Measurements from ENCODE around the gene FRY.
"Not testable (repeated sequence)": the region's sequence is repeated elsewhere in the genome, so short reads cannot be mapped to it uniquely, and the experiment has no call there.

FRY gene

DNA sequence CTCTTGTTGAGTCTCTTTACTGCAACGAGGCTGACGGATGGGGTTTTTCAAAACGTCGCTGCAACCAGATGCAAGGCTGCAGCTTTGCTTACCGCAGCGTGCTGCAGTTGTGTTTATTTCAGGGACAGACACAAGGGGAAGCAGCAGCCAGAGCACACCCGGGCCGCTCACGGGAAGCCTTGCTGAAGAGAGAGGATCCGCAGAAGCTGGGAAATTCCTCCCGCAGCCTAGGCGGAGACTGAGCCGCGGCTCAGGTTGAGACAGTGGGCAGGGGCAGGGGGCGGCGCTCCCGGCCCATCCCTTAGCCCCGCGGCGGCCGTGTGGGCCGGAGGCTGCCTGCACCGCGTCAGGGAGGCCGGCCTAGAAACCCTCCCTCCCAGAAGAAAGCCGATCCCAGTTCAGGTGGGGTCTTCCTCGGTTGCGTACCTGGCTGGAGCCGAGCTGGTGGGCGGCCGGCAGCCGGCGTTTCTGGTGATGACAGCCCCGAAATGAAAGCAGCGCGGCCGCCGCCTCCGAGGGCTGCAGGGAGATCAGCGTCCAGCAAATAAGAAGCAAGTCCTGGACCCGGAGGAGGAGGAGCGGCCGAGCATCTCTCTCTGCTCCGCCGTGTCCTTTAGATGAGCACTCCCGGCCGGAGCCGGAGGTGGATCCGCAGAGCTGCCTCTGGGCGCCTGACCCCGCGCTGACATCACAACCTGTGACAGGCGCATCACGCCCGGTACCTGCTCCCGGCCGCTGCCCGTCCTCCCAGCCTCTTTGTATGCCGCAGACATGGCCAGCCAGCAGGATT lies at the start of gene FRY:
FRY (plus strand) TSS at position 750 of the 790 bp plus-strand sequence; CDS start at position 772, 22 bp downstream.
- DNase-seq (ENCODE audit: low spot score), result peak; percentile 78

DNA sequence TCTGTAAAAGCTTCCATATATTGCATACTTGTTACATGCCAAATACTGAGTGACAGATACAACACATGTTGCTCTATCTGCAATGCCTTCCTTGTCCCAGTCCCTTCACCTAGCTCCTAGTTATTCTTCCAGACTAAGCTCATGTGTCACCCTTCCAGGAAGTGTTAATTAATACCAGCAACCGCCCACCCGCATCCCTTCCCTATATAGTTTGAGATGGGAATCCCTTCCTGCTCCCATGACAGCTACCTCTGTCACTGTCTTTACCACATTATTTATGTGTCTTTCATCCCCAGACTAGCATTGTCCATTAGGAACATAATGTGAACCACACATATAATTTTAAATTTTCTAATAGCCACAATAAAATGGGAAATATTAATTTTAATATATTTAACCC lies 49.5 kb upstream of the FRY start:
- no peak for DNase-seq (ENCODE audit: low spot score)

DNA sequence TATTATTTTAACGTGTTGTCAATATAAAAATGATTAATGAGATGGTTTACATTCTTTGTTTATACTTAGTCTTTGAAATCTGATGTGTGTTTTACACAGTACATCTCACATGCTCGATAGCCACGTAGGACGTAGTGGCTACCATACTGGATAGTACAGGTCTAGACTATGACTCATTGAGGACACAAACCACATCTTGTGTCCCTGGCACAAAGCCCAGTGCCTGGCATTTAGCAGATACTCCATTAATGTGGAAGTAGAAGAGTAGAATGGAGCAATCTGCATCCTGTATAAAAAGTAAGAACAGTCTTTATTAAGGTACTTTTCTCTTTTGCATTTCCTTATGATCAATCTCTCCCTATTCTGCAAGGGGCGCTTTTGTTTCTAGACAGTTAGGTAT lies 49.0 kb upstream of the FRY start:
- DNase-seq (ENCODE audit: low spot score), result no peak

DNA sequence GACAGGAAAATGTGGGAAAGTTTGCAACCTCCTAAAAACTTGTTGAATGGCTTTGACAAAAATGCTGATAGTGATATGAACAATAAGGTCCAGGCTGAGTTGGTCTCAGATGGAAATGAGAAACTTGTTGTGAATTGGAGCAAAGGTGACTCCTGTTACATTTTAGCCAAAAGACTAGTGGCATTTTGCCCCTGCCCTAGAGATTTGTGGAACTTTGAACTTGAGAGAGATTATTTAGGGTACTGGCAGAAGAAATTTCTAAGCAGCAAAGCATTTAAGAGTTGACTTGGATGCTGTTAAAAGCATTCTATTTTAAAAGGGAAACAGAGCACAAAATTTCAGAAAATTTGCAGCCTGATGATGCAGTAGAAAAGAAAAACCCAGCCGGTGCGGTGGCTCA lies 47.9 kb upstream of the FRY start:
- DNase-seq (ENCODE audit: low spot score), result not testable (repeated sequence)

DNA sequence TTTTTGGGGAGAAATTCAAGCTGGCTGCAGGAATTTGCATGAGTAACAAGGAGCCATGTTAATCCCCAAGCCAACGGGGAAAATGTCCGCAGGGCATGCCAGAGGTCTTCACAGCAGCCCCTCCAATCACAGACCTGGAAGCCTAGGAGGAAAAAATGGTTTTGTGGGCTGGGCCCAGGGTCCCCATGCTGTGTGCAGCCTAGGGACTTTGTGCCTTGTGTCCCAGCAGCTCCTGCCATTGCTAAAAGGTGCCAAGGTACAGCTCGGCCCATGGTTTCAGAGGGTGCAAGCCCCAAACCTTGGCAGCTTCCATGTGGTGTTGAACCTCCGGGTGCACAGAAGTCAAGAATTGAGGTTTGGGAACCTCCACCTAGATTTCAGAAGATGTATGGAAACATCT lies 47.2 kb upstream of the FRY start:
- not testable (repeated sequence) for DNase-seq (ENCODE audit: low spot score)

DNA sequence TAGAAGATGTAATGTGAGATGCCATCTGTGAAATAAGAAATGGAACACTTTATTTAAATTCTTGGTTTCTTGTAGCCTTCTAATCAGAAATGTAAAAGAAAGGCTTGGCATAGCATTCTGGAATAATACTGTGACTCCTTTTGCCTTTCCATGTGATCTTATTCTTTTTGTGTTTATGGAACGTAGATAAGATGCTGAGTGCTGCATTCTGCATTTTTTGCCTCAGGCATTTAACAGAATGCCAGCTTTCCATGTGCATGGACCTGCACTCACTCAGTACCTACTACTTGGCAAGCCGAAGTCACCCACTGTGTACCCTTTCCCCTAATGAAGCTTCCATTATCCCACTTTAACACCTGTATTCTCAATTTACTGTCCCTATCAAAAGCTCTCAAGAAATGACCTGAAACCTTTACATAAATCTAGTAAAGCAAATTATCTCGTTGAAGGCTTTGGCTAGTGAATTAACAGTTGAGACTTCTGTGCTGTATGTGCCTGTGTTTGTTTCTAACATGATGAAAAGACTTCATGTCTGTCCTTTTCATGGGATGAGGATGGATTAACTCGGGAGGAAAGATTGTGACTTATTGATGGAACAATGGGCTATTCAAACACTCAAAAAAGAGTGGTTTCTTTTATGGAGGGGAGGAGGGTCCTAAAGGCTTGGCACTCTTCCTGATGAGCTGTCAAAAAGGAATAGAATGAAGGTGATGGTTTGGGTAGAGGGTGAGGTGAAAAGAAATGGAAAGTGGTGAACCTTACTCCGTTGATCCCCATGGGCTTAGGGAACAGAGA lies 44.7 kb upstream of the FRY start:
- no peak for DNase-seq (ENCODE audit: low spot score)

DNA sequence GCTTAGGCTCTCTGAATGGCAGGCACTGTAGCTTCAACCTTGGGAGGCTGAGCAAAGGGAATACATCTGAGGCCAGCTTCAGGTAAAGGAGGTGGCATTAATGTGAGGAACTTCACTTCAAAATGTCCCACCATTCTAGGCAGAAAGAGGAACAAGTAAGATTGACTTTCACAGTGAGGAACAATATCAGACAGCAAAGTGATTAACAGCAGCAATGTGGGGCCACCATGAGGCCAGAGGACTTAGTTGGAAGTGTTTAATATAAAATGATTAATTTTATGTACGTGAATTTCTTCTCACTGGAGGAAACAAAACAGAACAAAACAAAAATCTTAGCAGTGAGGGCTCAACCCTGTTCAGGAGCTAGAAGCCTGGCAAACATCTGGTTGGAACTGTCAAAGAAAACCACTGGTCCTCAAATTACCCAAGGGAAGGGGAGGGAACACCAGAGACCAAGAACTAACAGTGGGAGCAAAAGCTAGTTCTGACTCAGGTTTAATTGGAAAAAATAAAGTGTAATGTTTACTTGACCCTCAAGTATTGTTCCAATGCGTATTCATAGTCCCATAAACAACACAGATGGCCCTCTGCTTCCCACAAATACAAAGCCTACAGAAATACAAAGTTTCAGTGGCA lies 43.9 kb upstream of the FRY start:
- DNase-seq (ENCODE audit: low spot score), result no peak

DNA sequence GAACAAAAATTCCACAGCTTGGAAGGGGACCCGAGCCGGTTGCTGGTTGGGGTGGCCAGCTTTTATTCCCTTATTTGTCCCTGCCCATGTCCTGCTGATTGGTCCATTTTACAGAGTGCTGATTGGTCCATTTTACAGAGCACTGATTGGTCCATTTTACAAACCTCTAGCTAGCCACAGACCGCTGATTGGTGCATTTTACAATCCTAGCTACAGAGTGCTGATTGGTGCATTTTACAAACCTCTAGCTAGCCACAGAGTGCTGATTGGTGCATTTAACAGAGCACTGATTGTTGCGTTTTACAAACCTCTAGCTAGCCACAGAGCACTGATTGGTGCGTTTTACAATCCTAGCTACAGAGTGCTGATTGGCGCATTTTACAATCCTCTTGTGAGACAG lies 37.2 kb upstream of the FRY start:
- DNase-seq (ENCODE audit: low spot score), result not testable (repeated sequence)

DNA sequence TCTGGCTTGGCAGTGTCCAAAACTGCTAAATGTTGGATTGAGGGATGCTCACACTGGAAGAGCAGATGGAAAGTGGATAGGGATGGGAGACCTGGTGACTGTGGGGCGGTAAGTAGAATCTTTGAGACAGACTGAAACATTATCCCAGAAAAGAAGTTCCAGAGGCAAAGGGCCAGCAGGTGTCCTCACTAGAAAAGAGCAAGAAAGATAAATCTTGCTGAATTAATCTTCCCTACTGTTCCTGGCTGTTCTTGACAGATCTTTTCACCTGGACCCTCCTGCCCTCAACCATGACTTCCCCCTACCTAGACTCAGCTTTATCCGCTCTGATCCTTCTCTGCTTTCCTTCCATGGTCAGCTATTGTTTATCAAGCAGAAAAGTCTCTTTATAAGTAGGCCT lies 35.0 kb upstream of the FRY start:
- no peak for DNase-seq (ENCODE audit: low spot score)

DNA sequence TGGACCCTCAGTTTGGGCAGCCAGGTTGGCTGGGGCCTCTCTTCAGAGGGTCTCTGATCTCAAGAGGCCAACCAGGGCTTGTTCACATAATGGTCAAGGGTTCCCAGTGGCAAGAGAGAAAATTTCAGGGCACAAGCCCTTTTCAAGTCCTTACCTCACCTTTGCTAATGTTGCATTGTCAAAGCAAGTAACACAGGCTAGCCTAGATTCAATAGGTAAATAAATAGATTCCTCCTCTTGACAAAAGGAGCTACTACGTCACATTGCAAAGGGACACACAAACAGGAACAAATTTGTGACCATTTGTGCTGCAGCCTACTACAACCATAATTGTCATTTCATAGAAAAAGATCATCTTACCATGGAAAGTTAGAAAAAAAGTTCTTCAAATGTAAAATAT lies 33.9 kb upstream of the FRY start:
- DNase-seq (ENCODE audit: low spot score), result no peak

DNA sequence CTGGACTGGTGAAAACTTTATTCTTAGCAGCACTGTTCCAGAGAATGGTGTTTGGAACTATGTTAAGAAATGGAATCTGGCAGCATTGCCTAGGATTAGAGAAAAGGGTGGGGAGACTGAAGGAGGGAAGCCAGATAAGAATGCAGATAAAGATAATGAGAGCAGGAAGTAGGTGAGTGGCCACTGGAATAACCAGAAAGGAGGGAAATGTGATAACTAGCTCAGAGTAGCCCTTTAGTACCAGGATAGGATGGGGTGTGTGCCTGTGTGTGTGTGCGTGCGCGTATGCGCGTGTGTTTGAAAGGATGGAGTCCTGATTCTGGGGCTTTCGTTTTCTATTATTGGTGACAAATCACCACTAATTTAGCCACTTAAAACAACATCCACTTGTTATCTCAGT lies 33.4 kb upstream of the FRY start:
- DNase-seq (ENCODE audit: low spot score), result no peak

DNA sequence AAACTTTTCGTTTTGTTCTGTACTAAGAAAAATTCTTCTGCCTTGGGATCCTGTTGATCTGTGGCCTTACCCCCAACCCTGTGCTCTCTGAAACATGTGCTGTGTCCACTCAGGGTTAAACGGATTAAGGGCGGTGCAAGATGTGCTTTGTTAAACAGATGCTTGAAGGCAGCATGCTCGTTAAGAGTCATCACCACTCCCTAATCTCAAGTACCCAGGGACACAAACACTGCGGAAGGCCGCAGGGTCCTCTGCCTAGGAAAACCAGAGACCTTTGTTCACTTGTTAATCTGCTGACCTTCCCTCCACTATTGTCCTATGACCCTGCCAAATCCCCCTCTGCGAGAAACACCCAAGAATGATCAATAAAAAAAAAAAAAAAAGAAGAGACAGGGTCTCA lies 30.8 kb upstream of the FRY start:
- not testable (repeated sequence) for DNase-seq (ENCODE audit: low spot score)

DNA sequence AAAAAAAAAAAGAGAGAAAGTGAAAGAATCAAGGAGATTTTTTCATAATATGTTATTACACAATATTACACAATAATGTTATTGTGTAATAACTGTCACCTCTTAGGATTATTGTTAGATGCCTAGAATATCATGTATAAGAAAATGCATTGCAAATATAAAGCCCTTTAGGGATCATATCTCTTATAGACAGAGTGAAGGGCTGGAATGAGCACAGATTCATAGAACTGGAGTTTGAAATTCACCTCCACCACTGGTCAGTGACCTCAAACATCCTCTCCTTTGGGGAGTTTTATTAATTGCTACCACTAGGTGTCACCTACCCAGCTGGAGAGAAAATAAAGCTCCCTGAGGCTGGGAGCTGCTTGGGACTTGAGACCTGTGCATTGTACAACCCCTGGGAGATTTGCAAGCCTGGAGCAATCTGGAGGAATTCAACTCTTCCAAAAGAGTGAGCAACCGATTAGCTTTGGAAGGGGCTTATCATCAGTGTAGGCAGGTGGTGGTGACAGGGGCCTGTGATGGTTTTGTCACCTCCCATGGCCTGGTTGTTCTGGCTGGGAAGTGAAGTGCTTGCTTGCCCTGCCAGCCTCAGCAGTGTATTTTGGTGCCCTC lies 30.3 kb upstream of the FRY start:
- no peak for DNase-seq (ENCODE audit: low spot score)

DNA sequence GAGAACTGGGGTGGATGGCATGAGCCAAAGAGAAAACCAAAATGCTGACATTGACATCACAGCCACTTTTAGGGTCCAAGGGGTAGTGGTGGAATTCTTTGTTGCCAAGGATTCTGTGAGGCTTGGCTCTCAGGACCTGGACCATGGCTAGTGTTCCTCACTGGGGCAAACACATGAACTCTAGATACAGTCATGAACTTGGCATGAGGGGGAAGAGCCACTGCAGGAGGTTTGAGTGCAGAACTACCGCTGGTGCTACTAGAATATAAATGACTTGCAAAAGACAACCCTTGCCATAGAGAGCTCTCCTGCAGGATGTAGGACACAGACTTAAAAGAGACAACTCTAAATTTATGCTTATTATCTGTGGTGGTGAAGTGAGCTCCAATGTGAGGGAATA lies 29.8 kb upstream of the FRY start:
- no peak for DNase-seq (ENCODE audit: low spot score)

DNA sequence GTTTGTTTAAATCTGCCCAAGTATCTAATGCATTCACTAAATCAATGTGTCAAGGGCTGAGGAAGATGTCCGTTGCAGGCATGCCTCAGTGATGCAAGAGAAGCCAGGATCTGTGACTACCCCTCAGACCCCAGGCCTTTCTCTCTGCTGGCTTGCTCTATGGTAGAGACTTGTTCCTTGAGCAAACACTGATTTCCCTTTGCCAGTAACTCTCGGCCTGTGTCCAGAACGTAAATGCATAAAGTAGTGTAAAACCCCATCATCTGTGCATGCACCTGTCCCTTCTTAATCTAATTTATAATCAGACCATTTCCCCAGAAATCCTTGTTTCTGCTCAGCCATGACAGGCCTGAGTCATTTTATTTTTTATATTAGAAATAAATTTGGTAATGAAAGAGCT lies 28.7 kb upstream of the FRY start:
- no peak for DNase-seq (ENCODE audit: low spot score)

DNA sequence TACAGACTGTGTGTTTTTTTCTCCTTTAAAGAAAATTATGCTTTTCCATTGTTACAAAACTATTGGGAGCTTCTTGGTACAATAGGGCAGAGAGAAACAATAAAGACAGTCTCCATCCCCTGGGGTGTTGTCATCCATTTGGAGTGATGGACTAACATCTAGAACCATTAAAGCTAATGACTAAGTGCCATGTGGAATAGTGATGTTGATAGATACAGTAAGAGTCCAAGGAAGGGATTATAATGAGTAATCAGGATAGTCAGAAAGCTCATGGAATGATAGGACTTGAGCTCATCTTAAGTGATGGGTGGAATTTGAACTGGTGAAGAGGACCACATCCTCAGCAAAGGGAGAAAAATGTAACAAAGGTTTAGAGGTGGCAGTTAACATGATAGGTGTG lies 24.1 kb upstream of the FRY start:
- DNase-seq (ENCODE audit: low spot score), result no peak

DNA sequence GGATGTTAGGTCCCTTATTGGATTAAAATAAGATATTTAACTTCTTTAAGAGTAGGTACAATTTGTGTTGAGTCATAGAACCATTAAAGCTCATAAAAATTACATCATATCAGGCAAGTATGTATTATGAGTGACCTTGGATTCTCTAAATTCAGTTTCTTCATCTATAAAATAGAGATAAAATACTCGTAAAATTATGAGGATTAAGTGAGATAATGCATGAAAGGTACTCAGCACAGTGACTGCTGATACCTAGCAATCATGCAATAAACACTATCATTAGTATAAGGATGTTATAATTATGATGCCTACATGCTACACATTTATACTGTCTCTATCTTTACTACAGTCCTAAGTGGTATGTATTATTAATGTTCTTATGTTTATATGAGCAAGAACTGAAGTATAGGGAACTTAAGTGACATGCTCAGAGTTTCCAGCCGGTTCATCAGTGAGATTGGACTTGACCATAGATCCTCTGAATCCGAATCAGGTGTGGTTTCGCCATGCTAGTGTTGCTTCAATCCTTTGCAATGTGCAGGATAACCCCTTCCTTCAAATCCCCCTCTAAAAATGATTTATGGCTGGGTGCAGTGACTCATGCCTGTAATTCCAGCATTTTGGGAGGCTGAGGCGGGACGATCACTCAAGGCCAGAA lies 22.9 kb upstream of the FRY start:
- no peak for DNase-seq (ENCODE audit: low spot score)

DNA sequence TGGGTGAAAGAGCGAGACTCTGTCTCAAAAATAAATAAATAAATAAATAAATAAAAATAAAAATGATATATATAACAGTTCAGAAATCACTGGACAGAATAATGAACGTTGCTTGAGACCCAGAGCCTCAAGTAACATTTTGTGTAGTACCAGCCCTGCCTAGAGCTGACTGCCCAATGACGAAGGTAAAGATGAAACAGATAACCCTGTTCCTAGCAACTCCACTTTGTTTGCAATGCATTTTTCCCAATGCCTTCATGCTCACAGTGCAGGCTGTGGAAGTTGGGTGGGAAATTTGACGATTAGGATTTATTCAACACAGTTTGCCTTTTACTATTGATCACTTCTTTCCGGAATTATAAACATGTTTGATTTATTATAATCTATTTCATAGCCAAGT lies 22.2 kb upstream of the FRY start:
- DNase-seq (ENCODE audit: low spot score), result no peak

DNA sequence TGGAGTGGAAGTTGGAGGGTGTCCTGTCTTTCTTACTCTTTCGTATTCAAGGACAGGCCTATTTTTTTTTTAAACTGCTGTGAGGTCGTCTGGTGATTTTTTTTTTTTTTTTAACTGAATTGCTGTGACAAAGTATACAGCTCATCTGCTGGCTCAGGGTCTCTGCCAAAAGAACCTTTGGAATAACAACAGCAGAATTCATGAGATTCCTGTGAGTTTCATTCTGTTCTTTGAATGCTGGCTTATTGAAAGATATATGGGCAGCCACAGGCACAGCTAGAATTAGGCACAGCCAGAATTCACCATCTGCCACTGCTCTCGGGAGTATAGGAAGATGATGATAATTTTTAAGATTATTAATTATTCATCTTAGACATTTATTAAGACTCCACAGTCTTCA lies 21.4 kb upstream of the FRY start:
- no peak for DNase-seq (ENCODE audit: low spot score)

DNA sequence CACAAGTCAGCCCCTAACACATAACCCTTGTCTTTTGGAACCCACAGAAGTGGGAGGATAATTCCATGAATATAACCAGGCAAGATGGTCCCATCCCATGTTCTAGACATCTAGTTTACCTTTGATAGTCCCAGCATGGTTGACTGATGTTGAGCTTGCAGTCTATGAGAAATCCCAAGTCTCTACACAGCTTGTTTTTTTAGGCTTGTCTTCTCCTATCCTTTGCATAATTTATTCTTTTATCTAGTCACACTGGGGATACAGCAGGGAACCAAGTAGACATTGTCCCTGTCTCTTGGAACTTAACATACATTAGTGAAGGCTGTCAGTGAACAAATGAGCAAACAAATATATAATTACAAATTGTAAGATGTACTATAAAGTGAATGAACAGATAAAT lies 19.6 kb upstream of the FRY start:
- no peak for DNase-seq (ENCODE audit: low spot score)

DNA sequence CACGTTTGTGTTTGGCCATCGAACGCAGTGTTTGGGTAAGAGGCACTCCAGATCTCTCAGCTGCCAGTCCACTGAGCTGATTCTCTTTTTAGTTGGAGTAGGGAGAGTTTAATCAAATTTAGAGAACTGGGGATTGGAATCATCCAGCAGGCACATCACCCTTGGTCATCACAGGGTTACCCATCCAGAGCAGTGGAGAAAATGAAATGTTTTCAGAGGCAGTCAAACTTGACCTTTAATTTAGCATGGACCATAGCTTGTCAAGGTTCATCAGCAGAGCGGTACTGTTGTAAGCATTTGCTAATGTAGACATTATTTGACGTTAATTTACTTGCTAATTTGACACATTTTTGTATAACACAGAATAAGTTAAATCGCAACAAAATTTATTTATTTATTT lies 18.4 kb upstream of the FRY start:
- DNase-seq (ENCODE audit: low spot score), result no peak

DNA sequence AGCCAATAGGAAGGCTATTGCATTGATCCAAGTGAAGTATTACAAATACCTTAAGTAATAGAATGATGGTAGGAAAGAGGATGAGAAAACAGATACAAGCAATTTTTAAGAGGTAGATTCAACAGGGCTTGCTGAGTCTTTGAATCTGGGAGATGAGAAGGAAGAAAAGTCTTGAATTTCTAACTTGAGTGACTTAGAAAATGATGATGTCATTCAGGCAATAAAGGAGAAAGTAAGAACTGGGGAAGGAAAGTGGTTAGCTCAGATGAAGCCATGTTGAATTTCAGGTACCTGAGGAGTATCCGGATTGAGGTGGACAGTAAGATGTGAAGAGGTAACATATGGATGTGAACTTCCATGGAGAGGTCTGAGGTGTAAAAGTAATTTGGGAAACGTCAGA lies 15.5 kb upstream of the FRY start:
- DNase-seq (ENCODE audit: low spot score), result no peak
